Esophagus squamous epithelium (tissue), 5 donors: Measurements from ENCODE around the gene MEF2D. TPM values are rescaled to one million over a fixed set of nuclear protein-coding genes. Genes with fewer than 3 reads are reported as not detected.
A peak's percentile ranks its signal among the peaks of the same experiment; 100 is the strongest.

Experiments used
- DNase-seq: peaks from one replicate; lab custom pipeline; 2025; lab: John Stamatoyannopoulos, UW
- H3K27ac ChIP-seq, 4 donors: fragments of 200-600 bp; sonication (generic); one replicate each; pipeline ENCODE4 v1.5.1; 2016 to 2019; ENCODE audit warnings: mild to moderate bottlenecking in 1 of 4
- H3K27me3 ChIP-seq, 4 donors: fragments of 200-600 bp; sonication (generic); 1 replicate in 3 of 4; 2 replicates in 1 of 4; pipeline versions ENCODE4 v1.5.1 to v1.6.0; 2017 to 2021; ENCODE audit warnings: antibody characterized with exemption in 1 of 4
- H3K36me3 ChIP-seq, 3 donors: fragments of 200-600 bp; sonication (generic); one replicate each; pipeline ENCODE4 v1.5.1; 2016 to 2019
- H3K4me1 ChIP-seq, 3 donors: fragments of 200-600 bp; sonication (generic); one replicate each; pipeline ENCODE4 v1.5.1; 2017 to 2019
- H3K4me3 ChIP-seq, 4 donors: fragments of 200-600 bp; sonication (generic); 1 replicate in 3 of 4; 2 replicates in 1 of 4; pipeline ENCODE4 v1.5.1; 2016 to 2019; ENCODE audit warnings: mild to moderate bottlenecking in 2 of 4, moderate library complexity in 1 of 4
- H3K9me3 ChIP-seq, 3 donors: fragments of 200-600 bp; sonication (generic); one replicate each; pipeline ENCODE4 v1.5.1; 2016 to 2019
- CTCF ChIP-seq, 6 experiments: fragments of 450-650 bp in 4 of 6; fragments of 200-600 bp in 2 of 6; sonication (generic) in 2 of 6; IDR thresholded peaks; one replicate each; pipeline ENCODE4 v1.5.1; 2016 to 2019; ENCODE audit warnings: antibody characterized with exemption in 6 of 6, mild to moderate bottlenecking in 4 of 6, moderate library complexity in 4 of 6
- POLR2A ChIP-seq, 4 donors: fragments of 450-650 bp; IDR thresholded peaks; one replicate each; pipeline ENCODE4 v1.6.1; 2017; ENCODE audit warnings: antibody characterized with exemption in 4 of 4, mild to moderate bottlenecking in 4 of 4, moderate library complexity in 3 of 4
- WGBS, 2 donors: methylation state at CpG; one replicate each; pipeline ENCODE4 v1.1.5; 2018; 5-methylcytosine and 5-hydroxymethylcytosine counted together
- intact Hi-C: fragments of 100-400 bp; cut with DNase I; formaldehyde crosslinking; loops from one replicate; pipeline ENCODE4 v1.15.0; 2022
- total RNA-seq, 4 donors: library from RNA; depleted of rRNA; stranded (reverse); fragments of >200 nt; gene quantifications; one replicate each; pipeline ENCODE4 v1.1.0, GENCODE V29; 2016
- donor health status: DM: yes; HTN: yes; CAD: no.

Gene MEF2D
- total RNA-seq, 4 donors from 2014 or later = 9.1 to 30.1 (median 12.1) TPM

- no peaks in the 10 kb centered on the region for H3K36me3 ChIP-seq
- intact Hi-C loops = no loop called here
- H3K27ac ChIP-seq = no peak overlapping the region
- TF ChIP-seq CTCF (IDR thresholded peaks at IDR 0.05) (peak in 1 of 6 experiments; percentile 9), POLR2A (IDR thresholded peaks at IDR 0.05) (no peak)
- peaks cover 0 to 7% (median 4%) of the 10 kb centered on the region in 3 donors for H3K4me1 ChIP-seq
- no peak overlapping the region for H3K4me3 ChIP-seq
- 59 to 66% methylated on average over 5 of the region's 5 CpGs for WGBS, 2 donors
- H3K9me3 ChIP-seq = no peaks in the 10 kb centered on the region
- H3K27me3 ChIP-seq = peaks cover 0 to 9% (median 0%) of the 10 kb centered on the region in 4 donors
- DNase-seq = no peak
Observed at GRCh38 chr1:156451505-156452160, 48.9 kb downstream of the MEF2D start.

GRCh38 chr1:156448134-156448967, 52.2 kb downstream of the MEF2D start:
- H3K9me3 ChIP-seq = no peaks in the 10 kb centered on the region
- no peak overlapping the region for H3K4me3 ChIP-seq
- 74 to 78% methylated on average over 10 to 11 of the region's 11 CpGs for WGBS, 2 donors
- no peak for DNase-seq
- H3K4me1 ChIP-seq = peaks cover 0 to 7% (median 0%) of the 10 kb centered on the region in 3 donors
- H3K27me3 ChIP-seq = peaks cover 0 to 36% (median 3%) of the 10 kb centered on the region in 4 donors
- H3K36me3 ChIP-seq = no peaks in the 10 kb centered on the region
- H3K27ac ChIP-seq = no peak overlapping the region
- intact Hi-C loops = no loop called here
- TF ChIP-seq POLR2A (IDR thresholded peaks at IDR 0.05) (no peak), CTCF (IDR thresholded peaks at IDR 0.05) (no peak)

GRCh38 chr1:156445789-156446263, 54.7 kb downstream of the MEF2D start:
- TF ChIP-seq POLR2A (IDR thresholded peaks at IDR 0.05) = no peak
- peak; percentile 85 to 96 (median 95) for TF ChIP-seq CTCF (IDR thresholded peaks at IDR 0.05)
- no peak overlapping the region for H3K27ac ChIP-seq
- 0% methylated on average over 6 to 8 of the region's 11 CpGs for whole genome bisulfite sequencing, 2 donors
- intact Hi-C loops = loop anchor here (2.0 kb wide), 1 partner anchor 61 kb away; no protein-coding TSS in a partner anchor
- no peaks in the 10 kb centered on the region for H3K9me3 ChIP-seq
- H3K4me3 ChIP-seq = no peak overlapping the region
- H3K36me3 ChIP-seq = no peaks in the 10 kb centered on the region
- H3K4me1 ChIP-seq = peaks cover 0 to 7% (median 0%) of the 10 kb centered on the region in 3 donors
- peaks cover 0 to 61% (median 10%) of the 10 kb centered on the region in 4 donors for H3K27me3 ChIP-seq
- DNase-seq = no peak

GRCh38 chr1:156444407-156445001, 56.1 kb downstream of the MEF2D start:
- Histone ChIP-seq H3K27ac (no peak overlapping the region), H3K27me3 (peaks cover 6 to 74% (median 22%) of the 10 kb centered on the region in 4 donors), H3K36me3 (no peaks in the 10 kb centered on the region), H3K9me3 (no peaks in the 10 kb centered on the region), H3K4me3 (no peak overlapping the region), H3K4me1 (peaks cover 0 to 7% (median 0%) of the 10 kb centered on the region in 3 donors)
- no peak for TF ChIP-seq POLR2A (IDR thresholded peaks at IDR 0.05)
- peak in 5 of 6 experiments; percentile 8 to 52 (median 32) for TF ChIP-seq CTCF (IDR thresholded peaks at IDR 0.05)
- WGBS, 2 donors = 6 to 12% methylated on average over 1 of the region's 1 CpG
- intact Hi-C loops = no loop called here
- DNase-seq = no peak
